Fibroblast of lung (primary cell): ENCODE results near the gene DDR2. TPM values are rescaled to one million over a fixed set of nuclear protein-coding genes. Genes with fewer than 3 reads are reported as not detected.

ENCODE experiments used
- DNase-seq, 2 donors: peaks; one replicate each; pipeline versions ENCODE4 v3.0.0 to v3.0.0-alpha.2; 2010; ENCODE audit warnings: low read depth in 2 of 2
- H2AFZ ChIP-seq: 2 replicates; pipeline ENCODE4 v1.5.1; 2012; ENCODE audit warnings: low read length, control low read depth, inconsistent platforms
- H3K27ac ChIP-seq: 2 replicates; pipeline ENCODE4 v1.5.1; 2011; ENCODE audit warnings: low read length, control low read depth; ENCODE audit not compliant: insufficient read depth
- H3K27me3 ChIP-seq: 2 replicates; pipeline ENCODE4 v1.5.1; 2011; ENCODE audit warnings: mild to moderate bottlenecking, low read length; ENCODE audit not compliant: control insufficient read depth, insufficient read depth
- H3K36me3 ChIP-seq: 2 replicates; pipeline ENCODE4 v1.5.1; 2011; ENCODE audit warnings: low read length; ENCODE audit not compliant: control insufficient read depth, insufficient read depth
- H3K4me1 ChIP-seq: 2 replicates; pipeline ENCODE4 v1.5.1; 2011; ENCODE audit warnings: low read length; ENCODE audit not compliant: control insufficient read depth, insufficient read depth; ENCODE audit errors: extremely low read depth
- H3K4me2 ChIP-seq: 2 replicates; pipeline ENCODE4 v1.5.1; 2011; ENCODE audit warnings: low read length, control low read depth; ENCODE audit not compliant: insufficient read depth; ENCODE audit errors: extremely low read depth
- H3K4me3 ChIP-seq, 4 experiments: fragments of 200-600 bp in 1 of 4; sonication (generic) in 1 of 4; replicated peaks in 1 of 4; 2 replicates each; pipeline ENCODE4 v1.5.1; 2011 to 2016; ENCODE audit warnings: low read length in 4 of 4, low read depth in 3 of 4, mild to moderate bottlenecking in 3 of 4, control low read depth in 2 of 4, inconsistent platforms in 1 of 4, mixed read lengths in 1 of 4; ENCODE audit not compliant: insufficient read depth in 1 of 4; ENCODE audit errors: control extremely low read depth in 1 of 4
- H3K79me2 ChIP-seq: 2 replicates; pipeline ENCODE4 v1.5.1; 2012; ENCODE audit warnings: mild to moderate bottlenecking, low read length, inconsistent platforms; ENCODE audit not compliant: control insufficient read depth, insufficient read depth
- H3K9ac ChIP-seq: 2 replicates; pipeline ENCODE4 v1.5.1; 2011; ENCODE audit warnings: mild to moderate bottlenecking, low read length, control low read depth; ENCODE audit not compliant: insufficient read depth
- H3K9me3 ChIP-seq: 2 replicates; pipeline ENCODE4 v1.5.1; 2012; ENCODE audit warnings: low read depth, low read length; ENCODE audit not compliant: control insufficient read depth, insufficient read depth
- H4K20me1 ChIP-seq: 2 replicates; pipeline ENCODE4 v1.5.1; 2011; ENCODE audit warnings: low read length; ENCODE audit not compliant: control insufficient read depth, insufficient read depth; ENCODE audit errors: extremely low read depth
- CTCF ChIP-seq, 2 donors: IDR thresholded peaks in 1 of 2; conservative IDR thresholded peaks in 1 of 2; 1 replicate in 1 of 2; 2 replicates in 1 of 2; pipeline ENCODE4 v1.5.1; 2011 to 2012; ENCODE audit warnings: low read length in 2 of 2, control low read depth in 1 of 2, inconsistent platforms in 1 of 2, low read depth in 1 of 2, mild to moderate bottlenecking in 1 of 2
- EZH2 ChIP-seq: IDR thresholded peaks from 2 replicates; pipeline ENCODE4 v1.5.1; 2012; ENCODE audit warnings: low read length, control low read depth, mild to moderate bottlenecking; ENCODE audit errors: missing control alignments
- polyA plus RNA-seq, 2 donors: library from polyadenylated mRNA; depleted of rRNA in 1 of 2; stranded (reverse) in 1 of 2; unstranded in 1 of 2; fragments of >200 nt; gene quantifications; 2 replicates each; pipeline ENCODE4 v1.2.1, GENCODE V29; 2011 to 2012; ENCODE audit warnings: missing spikeins in 1 of 2
- total RNA-seq: library from RNA; depleted of rRNA; stranded (reverse); fragments of >200 nt; gene quantifications from 2 replicates; pipeline ENCODE4 v1.2.1, GENCODE V29; 2014

Gene DDR2
- total and polyA plus RNA-seq, 2 donors (not counting 1 experiment from before 2014, with no cell fraction given), result 192 to 303 TPM

GRCh38 chr1:162667381-162668080 lies 35.3 kb downstream of the DDR2 start:
- Histone ChIP-seq H3K4me1 (peaks cover 26% of the 10 kb centered on the region), H3K27me3 (no peaks in the 10 kb centered on the region), H3K27ac (no peak overlapping the region), H3K79me2 (peaks cover 77% of the 10 kb centered on the region), H3K9me3 (no peaks in the 10 kb centered on the region), H3K36me3 (no peaks in the 10 kb centered on the region), H4K20me1 (no peaks in the 10 kb centered on the region), H3K4me2 (no peak overlapping the region), H2AFZ (no peak overlapping the region), H3K9ac (no peak overlapping the region), H3K4me3 (no peak overlapping the region)
- DNase-seq, result no peak
- TF ChIP-seq EZH2 (no peak), CTCF (conservative IDR thresholded peaks at IDR 0.05 in 1 of 2, IDR thresholded peaks at IDR 0.05 in 1 of 2; ENCODE audit: low read depth in 1 of 2, low read length in 2 of 2) (no peak)

- Histone ChIP-seq H4K20me1 (no peaks in the 10 kb centered on the region), H3K4me3 (no peak overlapping the region), H3K27me3 (no peaks in the 10 kb centered on the region), H3K4me2 (peak overlapping the region; percentile 67), H3K9ac (no peak overlapping the region), H3K4me1 (peaks cover 40% of the 10 kb centered on the region), H3K79me2 (peaks cover 81% of the 10 kb centered on the region), H2AFZ (no peak overlapping the region), H3K36me3 (peaks cover 2% of the 10 kb centered on the region), H3K27ac (peak overlapping the region; percentile 47), H3K9me3 (no peaks in the 10 kb centered on the region)
- TF ChIP-seq EZH2, result no peak
- no peak for TF ChIP-seq CTCF (conservative IDR thresholded peaks at IDR 0.05 in 1 of 2, IDR thresholded peaks at IDR 0.05 in 1 of 2; ENCODE audit: low read depth in 1 of 2, low read length in 2 of 2)
- peak; percentile 64 to 81 for DNase-seq
Measured at GRCh38 chr1:162670928-162671663, 38.8 kb downstream of the DDR2 start.

GRCh38 chr1:162671664-162672410 lies 39.6 kb downstream of the DDR2 start:
- Histone ChIP-seq H3K36me3 (peaks cover 2% of the 10 kb centered on the region), H3K27ac (peak overlapping the region; percentile 47), H4K20me1 (no peaks in the 10 kb centered on the region), H3K79me2 (peaks cover 85% of the 10 kb centered on the region), H2AFZ (no peak overlapping the region), H3K9ac (no peak overlapping the region), H3K27me3 (no peaks in the 10 kb centered on the region), H3K4me1 (peaks cover 43% of the 10 kb centered on the region), H3K9me3 (no peaks in the 10 kb centered on the region), H3K4me3 (no peak overlapping the region), H3K4me2 (peak overlapping the region; percentile 67)
- TF ChIP-seq CTCF (conservative IDR thresholded peaks at IDR 0.05 in 1 of 2, IDR thresholded peaks at IDR 0.05 in 1 of 2; ENCODE audit: low read depth in 1 of 2, low read length in 2 of 2), result no peak
- no peak for TF ChIP-seq EZH2
- no peak for DNase-seq
